Measurements from ENCODE around the gene NAALADL2. TPM values are rescaled to one million over a fixed set of nuclear protein-coding genes. Genes with fewer than 3 reads are reported as not detected.
"Not testable (repeated sequence)": the region's sequence is repeated elsewhere in the genome, so short reads cannot be mapped to it uniquely, and the experiment has no call there.

Gene NAALADL2
- total RNA-seq, 1 experiment from 2014 or later = 4.8 TPM

DNA sequence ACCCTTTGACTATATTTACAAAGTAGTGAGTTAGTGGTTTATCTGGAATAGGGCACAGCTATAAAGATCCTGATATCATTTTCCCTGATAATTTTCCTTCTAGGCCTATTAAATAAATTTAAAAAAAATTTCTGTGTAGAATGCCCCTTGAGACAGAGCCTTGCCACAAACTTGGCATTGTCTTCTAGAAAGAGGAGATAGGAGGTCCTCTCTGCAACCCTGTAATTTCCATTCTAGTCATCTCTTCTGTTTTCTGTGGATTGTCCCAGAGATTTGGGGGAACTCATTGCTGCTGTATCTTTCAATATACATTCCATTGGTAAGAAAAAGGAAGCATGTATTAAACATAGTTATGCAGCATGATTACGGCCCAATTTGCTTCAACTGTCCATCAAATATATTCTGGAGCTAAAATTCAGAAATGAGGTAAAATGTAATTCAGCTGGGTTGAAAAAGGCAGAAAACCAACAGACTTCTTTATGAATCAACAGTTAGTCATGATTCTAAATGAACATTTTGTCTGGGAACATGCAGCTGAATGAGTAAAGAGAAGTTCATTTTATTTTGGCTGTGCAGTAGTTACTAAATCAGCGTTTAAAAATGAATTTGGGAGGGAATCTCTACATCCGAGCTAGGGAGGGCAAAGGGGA lies 401.1 kb downstream of the NAALADL2 start:
- peak; percentile 87 for DNase-seq (ENCODE audit: low read depth)

- peak; percentile 32 for DNase-seq (ENCODE audit: low read depth)
Observed at GRCh38 chr3:175266478-175266877, 407.3 kb downstream of the NAALADL2 start.

GRCh38 chr3:175267121-175267531 lies 408.0 kb downstream of the NAALADL2 start:
- peak; percentile 65 for DNase-seq (ENCODE audit: low read depth)

DNA sequence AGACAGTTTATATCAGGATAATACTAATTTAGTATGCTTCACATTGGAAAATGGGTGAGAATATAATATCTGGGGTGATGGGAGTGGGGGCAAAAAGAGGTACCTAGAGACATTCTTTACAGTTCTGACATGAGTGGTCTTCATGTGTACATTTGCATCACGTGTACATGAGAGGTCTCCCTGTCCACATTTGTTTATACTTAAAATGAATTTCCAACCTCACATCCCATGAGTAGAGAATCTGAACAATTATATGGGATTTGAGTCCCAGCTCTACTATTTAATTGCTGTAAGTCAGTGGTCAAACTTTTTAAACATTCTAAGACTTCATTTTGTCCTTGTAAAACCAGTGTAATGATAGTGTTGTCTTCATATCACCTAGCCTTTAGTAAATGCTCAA lies 408.4 kb downstream of the NAALADL2 start:
- peak; percentile 35 for DNase-seq (ENCODE audit: low read depth)

- no peak for DNase-seq (ENCODE audit: low read depth)
Observed at GRCh38 chr3:175269394-175269793, 410.3 kb downstream of the NAALADL2 start.

- no peak for DNase-seq (ENCODE audit: low read depth)
Observed at GRCh38 chr3:175270198-175270837, 411.2 kb downstream of the NAALADL2 start.

- DNase-seq (ENCODE audit: low read depth) = no peak
Observed at GRCh38 chr3:175270866-175271265, 411.7 kb downstream of the NAALADL2 start.

DNA sequence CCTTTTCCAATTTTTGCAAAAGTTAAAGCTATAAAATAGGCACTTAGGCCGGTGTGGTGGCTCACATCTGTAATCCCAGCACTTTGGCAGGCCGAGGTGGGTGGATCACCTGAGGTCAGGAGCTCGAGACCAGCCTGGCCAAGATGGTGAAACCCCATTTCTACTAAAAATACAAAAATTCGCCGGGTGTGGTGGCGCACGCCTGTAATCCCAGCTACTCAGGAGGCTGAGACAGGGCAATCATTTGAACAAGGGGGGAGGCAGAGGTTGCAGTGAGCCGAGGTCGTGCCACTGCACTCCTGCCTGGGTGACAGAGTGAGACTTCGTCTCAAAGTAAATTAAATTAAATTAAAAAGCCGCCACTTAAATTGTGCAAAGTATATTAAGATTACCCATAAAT lies 412.3 kb downstream of the NAALADL2 start:
- DNase-seq (ENCODE audit: low read depth) = not testable (repeated sequence)

DNA sequence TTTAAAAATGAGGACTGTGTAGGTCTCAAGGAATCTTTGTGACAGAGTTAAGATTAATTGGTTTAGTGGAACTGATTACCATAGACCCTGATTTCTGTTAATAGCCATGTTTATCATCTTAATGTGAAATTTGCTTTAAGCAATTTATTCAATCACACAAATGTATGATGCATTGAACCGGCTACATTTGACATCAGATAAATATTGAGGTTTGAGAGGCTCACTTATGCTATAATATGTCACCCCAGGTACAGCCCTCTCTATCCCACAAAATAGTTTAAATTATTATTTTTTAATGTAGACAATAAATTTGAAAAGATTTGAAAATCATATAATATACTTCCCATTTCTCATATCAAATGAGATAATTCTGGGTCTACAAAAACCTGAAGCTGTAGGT lies 413.3 kb downstream of the NAALADL2 start:
- DNase-seq (ENCODE audit: low read depth) = no peak

DNA sequence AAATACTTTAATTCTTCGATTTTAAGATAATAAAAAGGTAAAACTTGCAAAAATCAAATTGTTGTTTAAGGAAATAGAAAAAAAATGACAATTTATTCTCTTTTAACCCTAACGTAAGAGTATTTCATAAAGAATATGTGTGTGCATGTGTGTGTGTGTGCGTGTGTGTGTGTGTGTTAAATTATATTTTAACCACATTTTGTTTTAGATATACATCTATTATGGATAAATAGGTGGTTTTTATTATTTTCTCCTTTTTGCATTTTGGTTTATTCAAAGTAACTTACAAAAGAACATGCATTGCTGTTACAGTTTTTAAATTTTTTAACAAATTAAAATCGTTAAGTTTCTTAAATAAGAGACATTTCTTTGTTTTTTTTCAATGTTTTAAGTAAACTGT lies 414.4 kb downstream of the NAALADL2 start:
- no peak for DNase-seq (ENCODE audit: low read depth)

DNA sequence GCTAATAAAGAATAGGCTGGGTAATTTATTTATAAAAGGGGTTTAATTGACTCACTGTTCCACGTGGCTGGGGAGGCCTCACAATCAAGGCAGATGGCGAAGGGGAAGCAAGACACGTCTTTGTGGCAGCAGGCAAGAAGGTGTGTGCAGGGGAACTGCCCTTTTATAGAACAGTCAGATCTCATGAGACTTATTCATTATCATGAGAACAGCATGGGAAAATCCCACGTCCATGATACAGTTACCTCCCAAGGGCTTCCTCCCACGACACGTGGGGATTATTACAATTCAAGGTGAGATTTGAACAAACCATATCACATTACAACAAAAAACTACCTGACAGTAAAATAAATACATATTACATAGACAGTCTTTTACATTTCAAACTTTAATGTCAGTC lies 414.9 kb downstream of the NAALADL2 start:
- DNase-seq (ENCODE audit: low read depth) = no peak

GRCh38 chr3:175274474-175275218 lies 415.5 kb downstream of the NAALADL2 start:
- DNase-seq (ENCODE audit: low read depth) = no peak

DNA sequence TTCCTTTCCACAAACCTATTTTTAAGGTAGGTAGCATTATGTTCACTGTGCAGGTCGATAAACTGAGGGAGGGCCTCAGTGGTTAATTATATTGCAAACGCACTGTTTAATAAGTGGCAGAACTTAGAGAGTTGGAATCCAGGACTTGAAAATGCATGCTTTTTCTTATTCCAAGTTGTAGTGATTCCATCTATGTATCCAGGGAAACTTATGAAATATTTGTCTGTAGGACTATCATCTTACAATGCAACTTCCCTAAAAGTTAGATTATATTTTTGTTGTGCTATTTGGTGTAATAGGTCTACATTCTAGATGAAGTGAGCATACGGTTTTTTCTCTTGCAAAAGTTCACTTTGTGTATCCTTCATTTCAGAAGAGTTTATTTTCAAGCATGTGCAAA lies 419.5 kb downstream of the NAALADL2 start:
- DNase-seq (ENCODE audit: low read depth) = no peak

DNA sequence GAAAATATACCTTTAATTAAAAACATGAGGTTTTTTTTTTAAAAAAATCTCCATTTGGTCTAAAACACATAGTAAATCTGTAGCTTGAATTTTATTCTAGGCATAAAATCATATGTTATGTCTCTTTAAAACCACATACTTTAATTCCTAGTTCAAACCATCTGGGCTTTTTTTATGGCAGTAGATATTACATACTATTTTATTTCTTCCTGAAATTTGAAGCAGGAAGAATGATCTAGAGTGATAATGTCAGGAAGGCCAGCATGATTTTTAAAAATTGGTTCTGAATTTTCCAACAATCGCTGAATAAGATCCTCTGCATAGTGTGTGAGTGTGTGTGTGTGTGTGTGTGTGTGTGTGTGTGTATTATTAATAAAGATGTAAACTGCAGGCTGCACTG lies 420.3 kb downstream of the NAALADL2 start:
- DNase-seq (ENCODE audit: low read depth) = no peak

DNA sequence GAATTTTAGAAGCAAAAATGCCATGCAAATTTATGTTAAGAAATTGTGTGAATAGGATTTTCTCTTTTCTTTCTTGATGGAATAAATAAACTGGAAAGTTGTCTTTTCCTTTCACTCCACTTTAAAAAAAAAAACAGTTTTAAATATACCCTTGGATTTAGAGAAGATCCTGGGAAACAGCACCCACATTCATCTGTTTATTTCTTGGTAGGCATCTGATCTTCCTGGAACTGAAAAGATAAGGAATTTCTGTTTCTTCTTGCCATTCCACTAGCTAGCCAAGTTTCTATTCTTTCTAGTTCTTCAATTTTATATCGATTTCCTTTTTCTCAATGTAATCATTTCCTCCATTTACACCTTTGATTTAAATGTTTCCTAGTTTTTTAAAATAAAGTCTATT lies 420.8 kb downstream of the NAALADL2 start:
- no peak for DNase-seq (ENCODE audit: low read depth)

DNA sequence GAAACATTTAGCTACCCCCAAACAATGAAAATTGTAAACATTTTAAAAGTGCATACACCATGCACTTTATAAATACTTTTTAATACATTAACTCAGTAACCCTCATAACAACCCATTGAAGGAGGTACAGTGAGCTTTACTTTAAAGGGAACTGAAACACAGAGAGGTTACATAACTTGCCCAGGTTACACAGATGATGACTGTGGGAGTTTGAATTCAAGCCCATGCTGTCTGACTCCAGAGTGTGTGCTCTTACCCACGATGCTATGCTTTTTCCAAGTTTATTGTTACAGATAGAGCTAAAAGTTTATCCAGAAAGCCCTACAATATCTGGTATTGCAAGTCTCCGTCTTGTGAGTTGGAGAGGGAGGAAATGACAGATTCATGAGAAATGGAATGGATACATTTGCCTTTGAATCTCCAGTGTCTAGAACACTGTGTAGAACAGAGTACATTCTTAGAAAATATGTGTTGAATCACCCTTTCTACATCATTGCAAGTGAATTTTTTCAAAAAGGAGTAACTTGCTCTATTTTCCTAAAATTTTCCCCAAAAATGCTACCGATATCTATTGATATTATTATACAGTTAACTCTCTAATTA lies 428.3 kb downstream of the NAALADL2 start:
- DNase-seq (ENCODE audit: low read depth) = no peak

DNA sequence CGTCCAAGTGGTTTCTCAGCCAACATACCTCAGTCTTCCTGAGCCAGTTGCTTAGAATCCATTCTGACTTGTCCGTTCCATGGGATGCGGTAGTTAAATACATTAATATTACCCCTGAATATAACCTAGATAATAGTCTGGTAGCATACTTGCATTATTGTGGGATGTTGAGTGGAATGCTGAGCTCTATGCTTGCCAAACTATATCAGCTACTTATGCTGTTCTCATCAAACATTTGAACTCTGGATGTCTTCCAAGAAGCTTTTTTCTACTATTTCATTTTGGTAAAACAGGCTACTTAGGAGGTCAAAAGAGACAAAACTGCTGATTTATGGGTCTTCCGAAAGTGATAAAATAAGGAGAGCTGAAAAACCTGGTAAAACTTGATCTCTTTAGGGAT lies 429.5 kb downstream of the NAALADL2 start:
- no peak for DNase-seq (ENCODE audit: low read depth)

- no peak for DNase-seq (ENCODE audit: low read depth)
Observed at GRCh38 chr3:175294793-175295192, 435.7 kb downstream of the NAALADL2 start.

DNA sequence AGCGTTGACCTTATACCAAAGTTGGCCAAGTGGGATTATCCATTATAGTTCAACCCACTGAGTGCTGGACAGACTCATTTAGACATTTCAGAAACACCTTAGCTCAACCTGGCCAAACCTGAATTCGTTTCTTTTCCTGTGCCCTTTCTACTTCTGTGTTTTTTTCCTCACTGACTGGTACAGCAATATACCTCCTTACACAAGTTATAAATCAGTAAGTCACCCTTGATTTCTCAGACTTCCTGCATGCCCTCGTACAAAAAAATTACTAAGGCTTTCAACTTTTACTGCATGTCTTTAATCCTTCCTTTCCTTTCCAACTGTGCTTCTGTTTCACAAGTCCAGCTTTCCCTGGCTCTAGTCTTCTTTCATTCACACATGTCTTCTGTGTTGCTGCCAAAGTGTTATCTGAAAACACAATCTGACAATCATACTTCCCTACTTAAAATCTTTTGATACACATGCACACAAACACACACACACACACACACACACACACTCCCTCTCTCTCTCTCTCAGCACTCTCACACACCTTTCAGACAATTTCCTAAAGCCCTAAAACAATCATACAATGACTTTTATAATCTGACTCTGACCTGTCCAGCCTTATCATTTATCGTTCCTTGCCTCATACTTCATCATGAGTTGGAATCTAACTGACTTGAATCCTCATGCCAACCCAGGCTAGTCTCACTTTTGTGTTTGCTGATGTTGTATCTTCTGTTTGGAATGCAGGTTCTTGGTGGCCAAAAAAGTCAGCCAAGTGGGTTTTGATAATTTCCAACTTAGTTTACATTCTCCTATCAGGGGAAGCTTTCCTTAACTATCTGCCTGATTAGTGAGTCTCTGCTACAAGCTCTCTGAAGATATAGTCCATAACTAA lies 436.4 kb downstream of the NAALADL2 start:
- DNase-seq (ENCODE audit: low read depth) = no peak

DNA sequence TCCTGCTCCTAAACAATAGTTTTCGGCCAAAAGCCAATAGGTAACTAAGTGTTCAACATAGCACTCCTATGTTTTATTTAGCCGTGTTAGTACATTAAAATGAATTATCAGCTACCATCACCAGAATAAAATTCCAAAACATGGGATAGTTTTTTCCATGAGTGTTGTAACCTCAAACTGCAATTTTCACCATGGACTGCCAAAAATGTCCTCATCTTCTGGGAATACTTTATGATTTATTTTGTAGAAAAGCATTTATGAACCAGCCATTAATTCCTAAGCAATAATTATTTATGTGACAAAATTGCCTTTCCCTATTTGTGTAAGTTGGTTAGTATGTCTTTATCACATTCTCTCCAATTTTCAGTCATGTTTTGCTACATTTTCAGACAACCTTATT lies 438.1 kb downstream of the NAALADL2 start:
- no peak for DNase-seq (ENCODE audit: low read depth)

- no peak for DNase-seq (ENCODE audit: low read depth)
Observed at GRCh38 chr3:175301741-175302140, 442.6 kb downstream of the NAALADL2 start.

Measured in LHCN-M2 (cell line).